ENCODE results near the gene C17orf107.

GRCh38 chr17:4854111-4854681 lies 45.1 kb upstream of the C17orf107 start:
- TF ChIP-seq CTCF (IDR thresholded peaks at IDR 0.05; ENCODE audit: low read depth, low read length, missing input control) = no peak
- no peak for TF ChIP-seq RAD21 (IDR thresholded peaks at IDR 0.05)
- TF ChIP-seq ATF3 (IDR thresholded peaks at IDR 0.05) = no peak
